ENCODE data around the gene PACSIN2.
"Not testable (repeated sequence)": the region's sequence is repeated elsewhere in the genome, so short reads cannot be mapped to it uniquely, and the experiment has no call there.

Gene PACSIN2

GRCh38 chr22:42973536-42973881 lies 41.4 kb downstream of the PACSIN2 start:
- no peak overlapping the region for H3K4me3 Mint-ChIP-seq
- DNase-seq (no peak), ATAC-seq (replicated peaks) (no peak)
- no peaks in the 10 kb centered on the region for H3K9me3 Mint-ChIP-seq
- peaks cover 3 to 9% of the 10 kb centered on the region in 2 donors for H3K36me3 Mint-ChIP-seq
- no peaks in the 10 kb centered on the region for H3K27me3 Mint-ChIP-seq
- H3K27ac Mint-ChIP-seq, result no peak overlapping the region
- peaks cover 39 to 68% of the 10 kb centered on the region in 2 donors for H3K4me1 Mint-ChIP-seq

GRCh38 chr22:42972649-42973535 lies 42.1 kb downstream of the PACSIN2 start:
- no peak overlapping the region for H3K4me3 Mint-ChIP-seq
- peak in 1 of 2 donors; percentile 34 for ATAC-seq (replicated peaks)
- H3K27me3 Mint-ChIP-seq, result no peaks in the 10 kb centered on the region
- no peak for DNase-seq
- no peak overlapping the region for H3K27ac Mint-ChIP-seq
- peaks cover 6 to 14% of the 10 kb centered on the region in 2 donors for H3K36me3 Mint-ChIP-seq
- peaks cover 40 to 68% of the 10 kb centered on the region in 2 donors for H3K4me1 Mint-ChIP-seq
- H3K9me3 Mint-ChIP-seq, result no peaks in the 10 kb centered on the region

DNA sequence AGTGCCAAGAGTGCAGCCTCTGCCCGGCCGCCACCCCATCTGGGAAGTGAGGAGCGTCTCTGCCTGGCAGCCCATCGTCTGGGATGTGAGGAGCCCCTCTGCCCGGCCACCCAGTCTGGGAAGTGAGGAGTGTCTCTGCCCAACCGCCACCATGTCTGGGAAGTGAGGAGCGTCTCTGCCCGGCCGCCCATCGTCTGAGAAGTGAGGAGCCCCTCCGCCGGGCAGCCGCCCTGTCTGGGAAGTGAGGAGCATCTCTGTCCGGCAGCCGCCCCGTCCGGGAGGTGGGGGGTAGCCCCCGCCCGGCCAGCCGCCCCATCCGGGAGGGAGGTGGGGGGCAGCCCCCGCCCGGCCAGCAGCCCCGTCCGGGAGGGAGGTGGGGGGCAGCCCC lies 43.5 kb downstream of the PACSIN2 start:
- not testable (repeated sequence) for H3K27ac Mint-ChIP-seq; ATAC-seq (replicated peaks); H3K27me3 Mint-ChIP-seq; H3K4me3 Mint-ChIP-seq; H3K9me3 Mint-ChIP-seq; DNase-seq
- Mint-ChIP-seq H3K4me1 (peaks cover 34 to 60% of the 10 kb centered on the region in 2 donors), H3K36me3 (peaks cover 6 to 19% of the 10 kb centered on the region in 2 donors)

DNA sequence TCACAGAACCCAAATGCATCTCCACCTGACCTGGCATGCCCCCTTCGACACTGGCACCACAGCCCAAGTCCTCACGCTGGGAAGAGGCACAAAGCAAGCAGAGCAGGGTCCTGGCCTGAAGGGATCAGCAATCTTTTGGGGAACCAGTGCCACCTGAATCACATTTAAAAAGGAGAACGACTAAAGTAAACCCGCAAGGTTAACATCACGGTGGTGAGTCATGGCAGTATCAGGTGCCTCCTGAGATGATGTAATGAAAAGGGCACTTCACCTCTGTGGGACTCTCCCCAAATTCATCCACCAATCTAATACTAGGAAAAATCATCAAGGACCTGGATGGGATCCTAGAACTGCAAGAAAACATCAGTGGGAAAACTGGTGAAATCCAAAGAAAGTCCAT lies 44.9 kb downstream of the PACSIN2 start:
- ATAC-seq (replicated peaks), result peak; percentile 56 to 66
- Mint-ChIP-seq H3K27me3 (no peaks in the 10 kb centered on the region), H3K27ac (peak overlapping the region; percentile 39), H3K9me3 (no peaks in the 10 kb centered on the region), H3K36me3 (peaks cover 8 to 22% of the 10 kb centered on the region in 2 donors), H3K4me1 (peaks cover 32 to 63% of the 10 kb centered on the region in 2 donors), H3K4me3 (peak overlapping the region in 1 of 2 donors; percentile 9)
- no peak for DNase-seq

GRCh38 chr22:42969348-42969975 lies 45.5 kb downstream of the PACSIN2 start:
- peaks cover 8 to 28% of the 10 kb centered on the region in 2 donors for H3K36me3 Mint-ChIP-seq
- peak overlapping the region; percentile 39 for H3K27ac Mint-ChIP-seq

DNA sequence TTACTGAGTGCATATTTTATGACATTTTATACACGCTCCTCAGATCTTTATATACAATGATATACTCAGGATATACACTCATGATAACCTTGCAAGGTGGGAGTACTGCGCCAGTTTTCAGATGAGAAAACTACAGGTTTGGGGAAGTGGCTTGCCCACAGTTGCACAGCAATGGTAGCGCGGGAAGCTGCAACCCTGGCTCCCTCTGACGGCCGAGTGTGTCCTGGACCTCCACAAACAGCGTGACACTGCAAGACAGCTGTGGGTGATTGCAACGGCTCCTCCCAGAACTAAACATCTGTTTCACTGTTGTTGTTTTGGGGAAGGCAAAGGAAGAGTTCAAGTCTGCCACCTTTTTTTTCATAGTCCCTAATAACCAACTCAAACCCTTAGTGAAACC lies 47.0 kb downstream of the PACSIN2 start:
- DNase-seq, result no peak
- ATAC-seq (replicated peaks), result peak; percentile 67 to 71
- no peak overlapping the region for H3K4me3 Mint-ChIP-seq

More at GRCh38 chr22:42969348-42969975, 45.5 kb downstream of the PACSIN2 start:
- H3K4me1 Mint-ChIP-seq, result peaks cover 35 to 63% of the 10 kb centered on the region in 2 donors
- no peaks in the 10 kb centered on the region for H3K9me3 Mint-ChIP-seq
- no peak for ATAC-seq (replicated peaks)
- no peak for DNase-seq
- no peaks in the 10 kb centered on the region for H3K27me3 Mint-ChIP-seq
- H3K4me3 Mint-ChIP-seq, result no peak overlapping the region

GRCh38 chr22:42967005-42967404 lies 47.9 kb downstream of the PACSIN2 start:
- Mint-ChIP-seq H3K27ac (no peak overlapping the region), H3K36me3 (peaks cover 19 to 39% of the 10 kb centered on the region in 2 donors), H3K4me1 (peaks cover 39 to 61% of the 10 kb centered on the region in 2 donors), H3K27me3 (no peaks in the 10 kb centered on the region), H3K4me3 (no peak overlapping the region), H3K9me3 (no peaks in the 10 kb centered on the region)
- no peak for ATAC-seq (replicated peaks)
- DNase-seq, result no peak

More for the DNA sequence above, 47.0 kb downstream of the PACSIN2 start:
- Mint-ChIP-seq H3K27ac (peak overlapping the region; percentile 56), H3K27me3 (no peaks in the 10 kb centered on the region), H3K4me1 (peaks cover 39 to 61% of the 10 kb centered on the region in 2 donors), H3K36me3 (peaks cover 17 to 40% of the 10 kb centered on the region in 2 donors), H3K9me3 (no peaks in the 10 kb centered on the region)

DNA sequence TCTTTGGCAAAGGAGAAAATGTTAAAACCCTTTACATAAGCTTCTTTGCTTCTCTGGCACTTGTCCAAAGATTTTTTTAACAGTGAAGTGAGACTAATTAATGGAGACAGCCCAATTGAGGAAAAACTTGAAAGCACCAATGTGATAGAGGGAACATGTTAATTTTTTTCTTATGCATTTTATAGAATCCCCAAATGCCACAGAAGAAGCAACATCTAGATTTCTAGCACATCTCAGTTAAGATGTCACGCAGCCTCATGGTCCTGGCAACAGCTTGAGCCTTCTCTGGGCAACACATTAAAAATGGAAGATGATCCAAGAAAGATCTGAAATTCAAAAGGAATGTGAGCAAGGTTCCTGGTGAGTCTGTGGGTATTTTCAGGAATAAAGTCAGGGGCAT lies 48.5 kb downstream of the PACSIN2 start:
- no peak overlapping the region for H3K27ac Mint-ChIP-seq
- peaks cover 19 to 42% of the 10 kb centered on the region in 2 donors for H3K36me3 Mint-ChIP-seq
- no peak overlapping the region for H3K4me3 Mint-ChIP-seq
- no peaks in the 10 kb centered on the region for H3K9me3 Mint-ChIP-seq
- ATAC-seq (replicated peaks) (no peak), DNase-seq (no peak)
- H3K27me3 Mint-ChIP-seq, result no peaks in the 10 kb centered on the region
- H3K4me1 Mint-ChIP-seq, result peaks cover 42 to 66% of the 10 kb centered on the region in 2 donors

DNA sequence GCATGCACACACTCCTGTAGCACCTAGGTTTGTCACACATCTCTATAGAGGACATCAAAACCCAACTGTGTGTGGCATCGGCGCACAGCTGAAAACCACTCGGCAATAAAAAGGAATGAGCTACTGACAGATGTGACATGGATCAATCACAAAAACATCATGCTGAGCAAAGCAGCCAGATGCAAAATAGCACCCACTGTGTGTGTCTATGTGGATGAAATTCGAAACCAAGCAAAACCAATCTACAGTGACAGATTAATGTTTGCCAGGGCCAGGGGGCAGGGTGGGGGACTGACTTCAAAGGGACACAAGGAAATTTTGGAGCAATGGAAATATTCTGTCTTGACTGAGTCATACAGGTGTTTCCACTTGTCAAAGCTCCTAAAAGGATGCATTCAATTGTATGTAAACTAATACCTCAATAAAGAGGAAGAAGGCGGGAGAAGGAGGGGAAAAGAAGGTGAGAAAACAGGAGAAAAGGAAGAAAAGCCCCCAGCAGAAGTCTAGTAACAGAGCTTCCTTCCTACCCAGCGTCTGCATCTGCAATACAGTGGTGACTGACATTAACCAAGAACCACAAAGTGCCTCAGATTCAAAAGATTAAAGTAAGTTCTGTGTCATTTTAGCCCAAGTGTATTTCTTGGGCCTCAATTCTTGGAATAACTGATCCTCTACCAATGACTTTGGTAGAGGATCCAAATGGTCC lies 49.8 kb downstream of the PACSIN2 start:
- H3K4me1 Mint-ChIP-seq, result peaks cover 43 to 73% of the 10 kb centered on the region in 2 donors
- ATAC-seq (replicated peaks) (peak; percentile 75 to 87), DNase-seq (peak; percentile 21)
- no peak overlapping the region for H3K4me3 Mint-ChIP-seq
- H3K27me3 Mint-ChIP-seq, result no peaks in the 10 kb centered on the region
- H3K36me3 Mint-ChIP-seq, result peaks cover 19 to 41% of the 10 kb centered on the region in 2 donors
- H3K27ac Mint-ChIP-seq, result peak overlapping the region; percentile 90
- H3K9me3 Mint-ChIP-seq, result no peaks in the 10 kb centered on the region

- H3K36me3 Mint-ChIP-seq, result peaks cover 14 to 44% of the 10 kb centered on the region in 2 donors
- peaks cover 48 to 76% of the 10 kb centered on the region in 2 donors for H3K4me1 Mint-ChIP-seq
- H3K27ac Mint-ChIP-seq, result peak overlapping the region; percentile 49
- DNase-seq, result no peak
- H3K9me3 Mint-ChIP-seq, result no peaks in the 10 kb centered on the region
- ATAC-seq (replicated peaks), result no peak
- no peaks in the 10 kb centered on the region for H3K27me3 Mint-ChIP-seq
- H3K4me3 Mint-ChIP-seq, result no peak overlapping the region
Measured at GRCh38 chr22:42963231-42963595, 51.7 kb downstream of the PACSIN2 start.

DNA sequence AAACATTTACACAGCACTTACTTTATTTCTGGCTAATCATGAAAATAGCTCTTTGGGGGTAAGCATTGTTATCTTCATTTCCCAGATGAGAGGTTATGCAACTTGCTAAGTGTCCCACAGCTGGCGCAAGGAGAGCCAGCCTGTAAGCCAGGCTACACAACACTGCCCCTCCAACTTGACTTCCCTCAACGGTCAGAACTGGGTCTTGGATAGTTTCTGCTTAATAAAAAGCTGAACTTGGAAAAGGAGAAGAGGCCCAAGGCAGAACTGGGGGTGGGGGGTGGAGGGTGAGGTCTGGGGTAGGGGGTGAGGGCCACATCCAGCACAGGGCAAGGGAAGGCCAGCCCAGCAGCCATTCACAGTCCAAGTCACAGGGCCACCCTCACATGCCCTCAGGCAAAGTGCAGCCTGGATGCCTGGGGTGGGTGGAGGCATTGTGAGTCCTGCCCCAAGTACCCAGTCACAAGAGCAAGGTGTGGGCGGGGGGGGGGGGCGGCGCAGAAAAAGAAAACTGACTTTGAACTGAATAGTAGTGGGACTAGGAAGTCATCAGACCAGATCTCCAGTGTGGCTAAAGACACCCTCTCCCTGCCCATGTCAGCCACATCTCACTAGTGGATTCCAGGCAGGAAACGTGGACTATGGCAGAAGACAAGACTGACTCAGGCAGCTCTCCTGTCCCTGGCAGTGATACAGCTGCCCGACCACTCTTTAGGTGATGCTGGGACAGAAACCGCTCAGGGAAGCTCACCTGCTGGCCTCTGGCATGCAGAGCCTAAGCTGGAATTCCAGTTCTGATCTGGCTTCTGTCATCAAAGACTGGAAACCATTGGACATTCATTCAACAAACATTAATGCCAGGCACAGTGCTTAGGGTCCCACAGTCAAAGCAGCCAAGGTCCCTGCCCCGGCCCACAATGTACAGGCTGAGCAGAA lies 52.4 kb downstream of the PACSIN2 start:
- DNase-seq, result no peak

DNA sequence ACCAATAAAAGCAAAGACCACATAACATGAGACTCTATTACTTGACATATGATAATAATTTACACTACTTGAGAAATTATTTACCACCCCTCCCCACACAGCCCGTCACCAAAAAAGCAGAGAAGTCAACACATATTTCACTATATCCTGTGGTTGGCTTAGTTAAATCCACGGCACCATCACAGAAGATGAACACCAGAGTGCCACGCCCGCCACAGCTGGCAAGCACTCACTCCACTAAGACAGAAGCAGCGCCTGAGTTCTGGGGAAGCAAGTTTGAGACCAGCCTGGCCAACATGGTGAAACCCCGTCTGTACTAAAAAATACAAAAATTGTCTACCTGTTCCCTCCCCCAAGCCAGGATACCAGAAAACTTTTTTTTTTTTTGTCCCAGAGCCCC lies 53.1 kb downstream of the PACSIN2 start:
- Mint-ChIP-seq H3K4me3 (no peak overlapping the region), H3K27ac (peak overlapping the region; percentile 82), H3K36me3 (peaks cover 13 to 37% of the 10 kb centered on the region in 2 donors), H3K27me3 (no peaks in the 10 kb centered on the region), H3K9me3 (no peaks in the 10 kb centered on the region), H3K4me1 (peaks cover 43 to 74% of the 10 kb centered on the region in 2 donors)
- ATAC-seq (replicated peaks) (peak in 1 of 2 donors; percentile 36), DNase-seq (no peak)

More for the DNA sequence above, 52.4 kb downstream of the PACSIN2 start:
- Mint-ChIP-seq H3K27me3 (no peaks in the 10 kb centered on the region), H3K27ac (peak overlapping the region; percentile 49), H3K9me3 (no peaks in the 10 kb centered on the region), H3K4me1 (peaks cover 43 to 74% of the 10 kb centered on the region in 2 donors), H3K4me3 (no peak overlapping the region), H3K36me3 (peaks cover 13 to 40% of the 10 kb centered on the region in 2 donors)
- ATAC-seq (replicated peaks), result no peak

DNA sequence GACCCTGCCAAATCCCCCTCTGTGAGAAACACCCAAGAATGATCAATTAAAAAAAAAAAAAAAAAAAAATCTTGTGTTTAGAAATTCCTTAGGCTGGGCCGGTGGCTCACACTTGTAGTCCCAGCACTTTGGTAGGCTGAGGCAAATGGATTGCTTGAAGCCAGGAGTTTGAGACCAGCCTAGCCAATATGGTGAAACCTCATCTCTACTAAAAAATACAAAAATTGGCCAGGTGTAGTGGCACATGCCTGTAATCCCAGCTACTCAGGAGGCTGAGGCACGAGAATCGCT lies 53.6 kb downstream of the PACSIN2 start:
- not testable (repeated sequence) for ATAC-seq (replicated peaks); H3K27ac Mint-ChIP-seq
- H3K4me1 Mint-ChIP-seq, result peaks cover 43 to 73% of the 10 kb centered on the region in 2 donors

More for the DNA sequence above, 53.6 kb downstream of the PACSIN2 start:
- not testable (repeated sequence) for H3K27me3 Mint-ChIP-seq, H3K4me3 Mint-ChIP-seq, DNase-seq, H3K9me3 Mint-ChIP-seq
- H3K36me3 Mint-ChIP-seq, result peaks cover 15 to 40% of the 10 kb centered on the region in 2 donors

Measured in stimulated activated naive B cell treated with anti-CD40 and anti-IgM and Interleukin-4, amounts not matched to agents 10 μg/mL and 1 μg/mL and 100 μg/mL, for 72 hours (primary cell).